H1 (cell line): ENCODE data around the gene TOMM22. TPM values are rescaled to one million over a fixed set of nuclear protein-coding genes. Genes with fewer than 3 reads are reported as not detected.

ENCODE experiments used
- ASH2L ChIP-seq: fragments of 200-600, 300-600 bp; sonication (generic); IDR thresholded peaks from one replicate; pipeline ENCODE4 v1.7.1; 2017; ENCODE audit warnings: low read length
- CBX8 ChIP-seq: fragments of 300-800, 300-1000 bp; sonication (generic); IDR thresholded peaks from 2 replicates; pipeline ENCODE4 v1.7.1; 2016; ENCODE audit warnings: low read depth, low read length, borderline replicate concordance
- FOSL1 ChIP-seq: IDR thresholded peaks from 2 replicates; pipeline ENCODE4 v1.6.1; 2011; ENCODE audit warnings: mild to moderate bottlenecking, low read depth, low read length, moderate library complexity; ENCODE audit not compliant: insufficient read depth
- JUN ChIP-seq: IDR thresholded peaks from 2 replicates; pipeline ENCODE4 v1.6.1; 2011; ENCODE audit warnings: low read depth, mild to moderate bottlenecking, improper control_type of control experiment, low read length
- JUND ChIP-seq: IDR thresholded peaks from 2 replicates; pipeline ENCODE4 v1.6.1; 2011; ENCODE audit warnings: mild to moderate bottlenecking, improper control_type of control experiment, low read length
- SIX5 ChIP-seq: IDR thresholded peaks from 2 replicates; pipeline ENCODE4 v1.6.1; 2011; ENCODE audit warnings: mild to moderate bottlenecking, low read depth, low read length
- polyA plus RNA-seq, 7 experiments: library from polyadenylated mRNA; depleted of rRNA in 3 of 7; stranded (reverse) in 5 of 7; unstranded in 2 of 7; fragments of >200 nt in 5 of 7; fragments of 200-250 nt in 2 of 7; gene quantifications; 1 replicate in 5 of 7; 2 replicates in 1 of 7; 4 replicates in 1 of 7; pipeline versions ENCODE4 v1.2.1 to v1.2.3, GENCODE V29; 2011 to 2013; ENCODE audit warnings: missing spikeins in 2 of 7, mixed read lengths in 2 of 7
- total RNA-seq: library from RNA; stranded (reverse); fragmentation: NEBNext Ultra II Directional; extraction: Animal tissue kit (Norgen Biotek cat#: 25700); gene quantifications from 2 replicates; pipeline ENCODE4 v1.2.1, GENCODE V29; 2021
- TF ChIP-seq, protein P1 (sequence below): fragments of 300-600 bp; sonication (generic); IDR thresholded peaks from 2 replicates; pipeline ENCODE4 v1.7.1; 2012; ENCODE audit warnings: low read length, moderate library complexity, mild to moderate bottlenecking, inconsistent platforms; ENCODE audit not compliant: insufficient replicate concordance

TOMM22 gene
- total and polyA plus RNA-seq, 2 of the 8 experiments (the other 6 are each of a cell fraction or from before 2014, with no cell fraction given), result 84.0 to 125 TPM

DNA sequence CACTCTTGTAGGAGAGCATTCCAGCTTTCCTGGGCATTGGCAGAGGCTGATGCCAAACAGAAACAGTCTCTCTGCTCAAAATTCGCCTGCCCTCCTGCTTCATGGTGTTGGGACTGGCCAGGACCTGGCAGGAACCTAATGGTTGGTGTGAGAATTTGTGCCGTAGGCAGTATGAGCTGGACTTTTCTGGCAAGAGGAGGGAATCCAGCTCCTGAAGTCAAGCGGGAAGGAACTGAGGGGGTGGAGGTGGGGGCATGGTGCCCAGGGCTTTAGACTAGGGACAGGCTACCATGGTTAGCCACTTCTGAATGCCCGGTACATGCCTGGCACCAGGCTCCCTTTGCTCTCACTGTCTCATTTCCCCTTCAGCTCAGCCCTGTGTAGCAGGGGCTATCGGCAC lies 6.9 kb upstream of the TOMM22 start (continued):
- TF ChIP-seq FOSL1, result no peak
- TF ChIP-seq, protein P1, sequence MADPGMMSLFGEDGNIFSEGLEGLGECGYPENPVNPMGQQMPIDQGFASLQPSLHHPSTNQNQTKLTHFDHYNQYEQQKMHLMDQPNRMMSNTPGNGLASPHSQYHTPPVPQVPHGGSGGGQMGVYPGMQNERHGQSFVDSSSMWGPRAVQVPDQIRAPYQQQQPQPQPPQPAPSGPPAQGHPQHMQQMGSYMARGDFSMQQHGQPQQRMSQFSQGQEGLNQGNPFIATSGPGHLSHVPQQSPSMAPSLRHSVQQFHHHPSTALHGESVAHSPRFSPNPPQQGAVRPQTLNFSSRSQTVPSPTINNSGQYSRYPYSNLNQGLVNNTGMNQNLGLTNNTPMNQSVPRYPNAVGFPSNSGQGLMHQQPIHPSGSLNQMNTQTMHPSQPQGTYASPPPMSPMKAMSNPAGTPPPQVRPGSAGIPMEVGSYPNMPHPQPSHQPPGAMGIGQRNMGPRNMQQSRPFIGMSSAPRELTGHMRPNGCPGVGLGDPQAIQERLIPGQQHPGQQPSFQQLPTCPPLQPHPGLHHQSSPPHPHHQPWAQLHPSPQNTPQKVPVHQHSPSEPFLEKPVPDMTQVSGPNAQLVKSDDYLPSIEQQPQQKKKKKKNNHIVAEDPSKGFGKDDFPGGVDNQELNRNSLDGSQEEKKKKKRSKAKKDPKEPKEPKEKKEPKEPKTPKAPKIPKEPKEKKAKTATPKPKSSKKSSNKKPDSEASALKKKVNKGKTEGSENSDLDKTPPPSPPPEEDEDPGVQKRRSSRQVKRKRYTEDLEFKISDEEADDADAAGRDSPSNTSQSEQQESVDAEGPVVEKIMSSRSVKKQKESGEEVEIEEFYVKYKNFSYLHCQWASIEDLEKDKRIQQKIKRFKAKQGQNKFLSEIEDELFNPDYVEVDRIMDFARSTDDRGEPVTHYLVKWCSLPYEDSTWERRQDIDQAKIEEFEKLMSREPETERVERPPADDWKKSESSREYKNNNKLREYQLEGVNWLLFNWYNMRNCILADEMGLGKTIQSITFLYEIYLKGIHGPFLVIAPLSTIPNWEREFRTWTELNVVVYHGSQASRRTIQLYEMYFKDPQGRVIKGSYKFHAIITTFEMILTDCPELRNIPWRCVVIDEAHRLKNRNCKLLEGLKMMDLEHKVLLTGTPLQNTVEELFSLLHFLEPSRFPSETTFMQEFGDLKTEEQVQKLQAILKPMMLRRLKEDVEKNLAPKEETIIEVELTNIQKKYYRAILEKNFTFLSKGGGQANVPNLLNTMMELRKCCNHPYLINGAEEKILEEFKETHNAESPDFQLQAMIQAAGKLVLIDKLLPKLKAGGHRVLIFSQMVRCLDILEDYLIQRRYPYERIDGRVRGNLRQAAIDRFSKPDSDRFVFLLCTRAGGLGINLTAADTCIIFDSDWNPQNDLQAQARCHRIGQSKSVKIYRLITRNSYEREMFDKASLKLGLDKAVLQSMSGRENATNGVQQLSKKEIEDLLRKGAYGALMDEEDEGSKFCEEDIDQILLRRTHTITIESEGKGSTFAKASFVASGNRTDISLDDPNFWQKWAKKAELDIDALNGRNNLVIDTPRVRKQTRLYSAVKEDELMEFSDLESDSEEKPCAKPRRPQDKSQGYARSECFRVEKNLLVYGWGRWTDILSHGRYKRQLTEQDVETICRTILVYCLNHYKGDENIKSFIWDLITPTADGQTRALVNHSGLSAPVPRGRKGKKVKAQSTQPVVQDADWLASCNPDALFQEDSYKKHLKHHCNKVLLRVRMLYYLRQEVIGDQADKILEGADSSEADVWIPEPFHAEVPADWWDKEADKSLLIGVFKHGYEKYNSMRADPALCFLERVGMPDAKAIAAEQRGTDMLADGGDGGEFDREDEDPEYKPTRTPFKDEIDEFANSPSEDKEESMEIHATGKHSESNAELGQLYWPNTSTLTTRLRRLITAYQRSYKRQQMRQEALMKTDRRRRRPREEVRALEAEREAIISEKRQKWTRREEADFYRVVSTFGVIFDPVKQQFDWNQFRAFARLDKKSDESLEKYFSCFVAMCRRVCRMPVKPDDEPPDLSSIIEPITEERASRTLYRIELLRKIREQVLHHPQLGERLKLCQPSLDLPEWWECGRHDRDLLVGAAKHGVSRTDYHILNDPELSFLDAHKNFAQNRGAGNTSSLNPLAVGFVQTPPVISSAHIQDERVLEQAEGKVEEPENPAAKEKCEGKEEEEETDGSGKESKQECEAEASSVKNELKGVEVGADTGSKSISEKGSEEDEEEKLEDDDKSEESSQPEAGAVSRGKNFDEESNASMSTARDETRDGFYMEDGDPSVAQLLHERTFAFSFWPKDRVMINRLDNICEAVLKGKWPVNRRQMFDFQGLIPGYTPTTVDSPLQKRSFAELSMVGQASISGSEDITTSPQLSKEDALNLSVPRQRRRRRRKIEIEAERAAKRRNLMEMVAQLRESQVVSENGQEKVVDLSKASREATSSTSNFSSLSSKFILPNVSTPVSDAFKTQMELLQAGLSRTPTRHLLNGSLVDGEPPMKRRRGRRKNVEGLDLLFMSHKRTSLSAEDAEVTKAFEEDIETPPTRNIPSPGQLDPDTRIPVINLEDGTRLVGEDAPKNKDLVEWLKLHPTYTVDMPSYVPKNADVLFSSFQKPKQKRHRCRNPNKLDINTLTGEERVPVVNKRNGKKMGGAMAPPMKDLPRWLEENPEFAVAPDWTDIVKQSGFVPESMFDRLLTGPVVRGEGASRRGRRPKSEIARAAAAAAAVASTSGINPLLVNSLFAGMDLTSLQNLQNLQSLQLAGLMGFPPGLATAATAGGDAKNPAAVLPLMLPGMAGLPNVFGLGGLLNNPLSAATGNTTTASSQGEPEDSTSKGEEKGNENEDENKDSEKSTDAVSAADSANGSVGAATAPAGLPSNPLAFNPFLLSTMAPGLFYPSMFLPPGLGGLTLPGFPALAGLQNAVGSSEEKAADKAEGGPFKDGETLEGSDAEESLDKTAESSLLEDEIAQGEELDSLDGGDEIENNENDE, result no peak
- TF ChIP-seq JUN, result no peak
- TF ChIP-seq ASH2L, result no peak
- TF ChIP-seq SIX5, result no peak
- no peak for TF ChIP-seq JUND
- TF ChIP-seq CBX8, result no peak
